ENCODE results near the gene PLCL1. TPM values are rescaled to one million over a fixed set of nuclear protein-coding genes. Genes with fewer than 3 reads are reported as not detected.

The PLCL1 gene
- total RNA-seq, 6 donors from 2014 or later: 5.3 to 17.0 (median 8.1) TPM

GRCh38 chr2:197885587-197885986, 81.2 kb downstream of the PLCL1 start:
- H3K27ac ChIP-seq: no peak overlapping the region
- H3K36me3 ChIP-seq: no peaks in the 10 kb centered on the region
- no peaks in the 10 kb centered on the region for H3K9me3 ChIP-seq
- peaks cover 0 to 6% (median 1%) of the 10 kb centered on the region in 4 donors for H3K4me1 ChIP-seq
- no peaks in the 10 kb centered on the region for H3K27me3 ChIP-seq
- H3K4me3 ChIP-seq: no peak overlapping the region
- DNase-seq (no peak), ATAC-seq (ENCODE audit: low FRiP score in 2 of 2) (no peak)
- TF ChIP-seq POLR2A (IDR thresholded peaks at IDR 0.05) (no peak), POLR2AphosphoS5 (IDR thresholded peaks at IDR 0.05) (no peak), EP300 (IDR thresholded peaks at IDR 0.05) (no peak)
- TF ChIP-seq, protein P1, sequence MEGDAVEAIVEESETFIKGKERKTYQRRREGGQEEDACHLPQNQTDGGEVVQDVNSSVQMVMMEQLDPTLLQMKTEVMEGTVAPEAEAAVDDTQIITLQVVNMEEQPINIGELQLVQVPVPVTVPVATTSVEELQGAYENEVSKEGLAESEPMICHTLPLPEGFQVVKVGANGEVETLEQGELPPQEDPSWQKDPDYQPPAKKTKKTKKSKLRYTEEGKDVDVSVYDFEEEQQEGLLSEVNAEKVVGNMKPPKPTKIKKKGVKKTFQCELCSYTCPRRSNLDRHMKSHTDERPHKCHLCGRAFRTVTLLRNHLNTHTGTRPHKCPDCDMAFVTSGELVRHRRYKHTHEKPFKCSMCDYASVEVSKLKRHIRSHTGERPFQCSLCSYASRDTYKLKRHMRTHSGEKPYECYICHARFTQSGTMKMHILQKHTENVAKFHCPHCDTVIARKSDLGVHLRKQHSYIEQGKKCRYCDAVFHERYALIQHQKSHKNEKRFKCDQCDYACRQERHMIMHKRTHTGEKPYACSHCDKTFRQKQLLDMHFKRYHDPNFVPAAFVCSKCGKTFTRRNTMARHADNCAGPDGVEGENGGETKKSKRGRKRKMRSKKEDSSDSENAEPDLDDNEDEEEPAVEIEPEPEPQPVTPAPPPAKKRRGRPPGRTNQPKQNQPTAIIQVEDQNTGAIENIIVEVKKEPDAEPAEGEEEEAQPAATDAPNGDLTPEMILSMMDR (IDR thresholded peaks at IDR 0.05): no peak
- WGBS, 2 donors: 93 to 97% methylated on average over 4 of the region's 4 CpGs

DNA sequence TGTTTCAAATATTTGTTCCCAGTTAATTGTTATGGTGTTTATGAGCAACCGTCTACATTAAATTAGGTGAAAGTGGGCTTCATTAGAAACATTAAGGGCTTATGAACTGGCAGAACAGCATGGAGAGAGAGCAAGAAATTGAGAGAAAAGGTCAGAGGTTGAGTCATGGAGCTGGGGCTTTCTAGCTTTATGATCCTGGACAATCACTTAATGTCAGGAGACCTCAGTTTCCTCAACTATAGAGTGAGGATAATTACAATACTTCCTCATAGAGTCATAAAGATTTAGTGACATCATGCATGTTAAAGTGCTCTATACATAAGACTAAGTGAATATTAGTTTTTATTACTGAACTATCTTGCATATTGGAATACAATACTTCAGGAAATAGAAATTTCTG, 83.9 kb downstream of the PLCL1 start:
- no peak for DNase-seq
- H3K36me3 ChIP-seq: no peaks in the 10 kb centered on the region
- no peaks in the 10 kb centered on the region for H3K27me3 ChIP-seq
- H3K4me1 ChIP-seq: peaks cover 5 to 13% (median 11%) of the 10 kb centered on the region in 4 donors
- TF ChIP-seq POLR2A (IDR thresholded peaks at IDR 0.05): no peak
- TF ChIP-seq, protein P1 (IDR thresholded peaks at IDR 0.05): no peak
- TF ChIP-seq POLR2AphosphoS5 (IDR thresholded peaks at IDR 0.05): no peak
- TF ChIP-seq EP300 (IDR thresholded peaks at IDR 0.05): no peak
- no peaks in the 10 kb centered on the region for H3K9me3 ChIP-seq
- no peak for ATAC-seq (ENCODE audit: low FRiP score in 2 of 2)
- WGBS, 2 donors: 89 to 97% methylated on average over 1 of the region's 1 CpG
- no peak overlapping the region for H3K27ac ChIP-seq
- no peak overlapping the region for H3K4me3 ChIP-seq

- H3K9me3 ChIP-seq: no peaks in the 10 kb centered on the region
- no peak for TF ChIP-seq POLR2A (IDR thresholded peaks at IDR 0.05)
- TF ChIP-seq, protein P1 (IDR thresholded peaks at IDR 0.05): no peak
- TF ChIP-seq POLR2AphosphoS5 (IDR thresholded peaks at IDR 0.05): no peak
- no peak for TF ChIP-seq EP300 (IDR thresholded peaks at IDR 0.05)
- no peaks in the 10 kb centered on the region for H3K36me3 ChIP-seq
- no peak overlapping the region for H3K4me3 ChIP-seq
- ATAC-seq (ENCODE audit: low FRiP score in 2 of 2): peak; percentile 34 to 86
- 50 to 56% methylated on average over 2 of the region's 2 CpGs for WGBS, 2 donors
- H3K27me3 ChIP-seq: no peaks in the 10 kb centered on the region
- H3K4me1 ChIP-seq: peaks cover 9 to 20% (median 12%) of the 10 kb centered on the region in 4 donors
- DNase-seq: peak in 1 of 2 donors; percentile 42
- H3K27ac ChIP-seq: peak overlapping the region in 2 of 4 donors; percentile 28 to 46
Observed at GRCh38 chr2:197889041-197889440, 84.6 kb downstream of the PLCL1 start.

DNA sequence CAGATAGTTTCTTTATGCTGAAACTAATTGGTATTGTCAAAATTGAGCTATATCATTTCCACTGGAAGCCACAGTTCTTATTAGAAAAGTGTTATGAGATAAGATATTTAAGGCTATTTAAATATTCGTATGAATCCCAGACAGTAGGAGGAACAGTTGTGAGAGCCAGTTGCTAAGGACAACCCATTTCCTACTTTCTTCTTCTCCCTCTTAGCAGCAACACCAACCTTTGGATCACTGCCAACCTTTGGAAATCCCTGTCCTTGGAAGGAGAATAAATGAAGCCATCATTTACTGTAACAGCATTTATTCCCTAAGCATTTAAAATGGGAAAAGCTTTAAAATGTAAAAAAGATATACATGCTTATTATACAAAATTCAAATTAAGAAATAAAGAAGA, 85.8 kb downstream of the PLCL1 start:
- 40 to 42% methylated on average over 1 of the region's 1 CpG for WGBS, 2 donors
- no peaks in the 10 kb centered on the region for H3K9me3 ChIP-seq
- ATAC-seq (ENCODE audit: low FRiP score in 2 of 2): no peak
- TF ChIP-seq POLR2A (IDR thresholded peaks at IDR 0.05): no peak
- TF ChIP-seq, protein P1 (IDR thresholded peaks at IDR 0.05): no peak
- TF ChIP-seq EP300 (IDR thresholded peaks at IDR 0.05): no peak
- TF ChIP-seq POLR2AphosphoS5 (IDR thresholded peaks at IDR 0.05): no peak
- H3K27me3 ChIP-seq: no peaks in the 10 kb centered on the region
- H3K36me3 ChIP-seq: no peaks in the 10 kb centered on the region
- DNase-seq: no peak
- H3K4me1 ChIP-seq: peaks cover 12 to 26% (median 19%) of the 10 kb centered on the region in 4 donors
- no peak overlapping the region for H3K4me3 ChIP-seq
- no peak overlapping the region for H3K27ac ChIP-seq

- TF ChIP-seq POLR2AphosphoS5 (IDR thresholded peaks at IDR 0.05): no peak
- TF ChIP-seq, protein P1 (IDR thresholded peaks at IDR 0.05): no peak
- no peak for TF ChIP-seq POLR2A (IDR thresholded peaks at IDR 0.05)
- no peak for TF ChIP-seq EP300 (IDR thresholded peaks at IDR 0.05)
- peaks cover 12 to 26% (median 19%) of the 10 kb centered on the region in 4 donors for H3K4me1 ChIP-seq
- no peaks in the 10 kb centered on the region for H3K9me3 ChIP-seq
- no peak for DNase-seq
- H3K4me3 ChIP-seq: no peak overlapping the region
- peak overlapping the region in 3 of 4 donors; percentile 11 to 23 (median 22) for H3K27ac ChIP-seq
- WGBS, 2 donors: 55% methylated on average over 7 of the region's 7 CpGs
- ATAC-seq (ENCODE audit: low FRiP score in 2 of 2): peak in 1 of 2 donors; percentile 37
- H3K36me3 ChIP-seq: no peaks in the 10 kb centered on the region
- no peaks in the 10 kb centered on the region for H3K27me3 ChIP-seq
Observed at GRCh38 chr2:197891897-197892442, 87.6 kb downstream of the PLCL1 start.
